GM18499 (cell line): ENCODE data around the gene TUT4.

Source experiments
- ATAC-seq: cut with Tn5 transposase; IDR thresholded peaks from one replicate; pipeline ENCODE4 v1.9.1; 2021; ENCODE audit warnings: moderate number of reproducible peaks; ENCODE audit not compliant: insufficient read depth, unreplicated experiment

TUT4 gene

GRCh38 chr1:52476943-52477342 lies 75.9 kb downstream of the TUT4 start:
- ATAC-seq: no peak

DNA sequence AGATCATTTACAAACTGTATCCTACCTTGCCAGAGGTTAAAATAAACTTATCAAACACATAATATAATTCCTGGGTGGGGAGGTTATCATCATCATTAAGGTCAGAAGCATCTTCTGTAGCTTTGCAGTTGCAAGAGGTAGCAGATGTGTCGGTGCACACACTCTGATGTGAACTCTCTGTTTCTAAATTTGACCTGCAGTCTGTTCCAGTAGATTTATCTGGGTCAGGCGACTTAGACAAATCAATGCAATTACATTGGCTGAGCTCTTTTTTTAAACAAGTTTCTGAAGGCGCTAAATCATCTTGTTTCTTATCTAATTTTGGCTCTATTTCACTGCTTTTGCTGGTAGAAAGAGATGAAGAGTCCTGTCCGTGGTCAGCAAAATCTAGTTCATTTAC lies 78.1 kb downstream of the TUT4 start:
- ATAC-seq: no peak

DNA sequence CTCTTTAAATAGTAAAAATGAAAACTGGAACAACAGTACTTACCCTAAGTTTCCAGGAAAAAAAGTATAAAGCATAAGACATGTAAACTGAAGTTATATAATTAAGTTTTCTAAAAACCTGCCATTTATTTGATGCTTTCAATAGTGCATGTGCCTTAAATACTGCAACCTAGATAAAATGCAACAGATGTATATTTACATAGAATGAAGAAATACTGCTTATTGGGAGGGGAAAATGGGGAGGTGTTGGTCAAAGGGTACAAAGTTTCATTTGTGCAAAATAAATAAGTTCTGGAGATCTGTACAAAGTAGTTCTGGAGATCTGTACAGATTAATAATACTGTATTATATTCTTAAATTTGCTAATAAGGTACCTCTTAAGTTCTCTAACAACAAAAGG lies 79.9 kb downstream of the TUT4 start:
- ATAC-seq: no peak

DNA sequence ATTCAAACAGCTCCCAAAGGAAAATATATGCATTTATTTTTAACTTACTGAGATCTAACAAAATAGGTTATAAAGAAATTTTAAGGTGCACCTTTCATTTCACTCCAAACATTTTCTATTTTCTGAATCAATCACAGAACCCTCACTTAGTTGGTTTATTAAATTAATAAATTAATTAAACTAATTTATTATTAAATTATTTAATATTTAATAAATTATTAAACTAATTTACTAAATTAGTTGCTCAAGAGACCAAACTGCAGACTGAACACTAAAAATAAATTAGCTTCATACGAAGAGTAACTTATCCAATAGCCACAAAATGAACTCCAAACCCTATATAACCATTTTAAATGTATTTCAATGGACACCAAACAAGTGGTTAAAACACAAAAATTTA lies 80.5 kb downstream of the TUT4 start:
- no peak for ATAC-seq

DNA sequence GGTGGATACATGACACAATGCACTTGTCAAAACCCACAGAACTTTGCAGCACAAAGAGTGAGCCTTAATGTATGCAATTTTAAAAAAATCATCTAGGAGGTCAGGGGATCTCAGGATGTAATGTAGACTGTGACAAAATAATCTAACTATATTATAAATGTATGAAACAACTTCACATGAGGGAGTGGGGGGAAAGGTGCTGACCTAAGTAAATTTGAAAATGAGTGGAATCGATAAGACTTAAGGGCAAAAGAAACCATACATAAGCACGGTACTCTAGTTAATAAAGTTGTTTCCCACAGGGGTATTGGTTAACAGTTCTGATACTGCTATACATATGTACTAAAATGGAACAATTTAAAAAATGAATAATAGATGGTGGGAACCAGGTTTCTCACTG lies 83.8 kb downstream of the TUT4 start:
- ATAC-seq: no peak

DNA sequence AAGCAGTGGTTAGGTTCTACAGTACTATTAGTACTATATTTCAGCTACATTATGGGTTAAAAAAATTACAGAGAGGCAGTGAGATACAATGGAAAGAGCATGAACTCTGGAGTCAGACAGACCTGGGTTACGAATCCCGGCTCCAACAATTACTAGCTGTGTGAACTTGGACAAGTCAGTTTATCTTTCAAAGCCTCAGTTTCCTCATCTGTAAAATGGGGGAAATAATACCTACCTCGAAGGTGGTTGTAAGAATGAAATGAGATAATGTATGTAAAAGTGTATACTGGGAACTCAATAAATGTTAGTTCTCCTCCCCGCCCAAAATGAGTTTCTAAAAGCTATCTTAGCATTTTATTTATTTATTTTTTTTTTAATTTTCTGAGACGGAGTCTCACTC lies 89.0 kb downstream of the TUT4 start:
- ATAC-seq: no peak

DNA sequence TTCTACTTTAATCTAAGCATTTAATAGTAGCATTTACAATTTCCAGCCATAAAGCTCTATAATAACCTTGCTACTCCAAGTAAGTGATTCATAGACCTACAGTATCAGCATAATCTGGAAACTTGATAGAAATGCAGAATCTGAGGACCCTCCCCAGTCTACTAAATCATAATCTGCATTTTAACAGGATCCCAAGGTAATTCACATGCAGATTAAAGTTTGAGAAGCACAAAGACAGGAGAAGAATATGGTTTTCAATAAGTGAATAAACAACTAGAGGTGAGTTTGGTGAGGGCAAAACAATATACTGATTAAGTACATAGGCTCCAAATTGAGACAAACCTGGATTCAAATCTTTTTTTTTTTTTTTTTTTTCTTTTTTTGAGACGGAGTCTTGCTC lies 91.1 kb downstream of the TUT4 start:
- no peak for ATAC-seq

GRCh38 chr1:52460694-52461093 lies 92.2 kb downstream of the TUT4 start:
- ATAC-seq: no peak

DNA sequence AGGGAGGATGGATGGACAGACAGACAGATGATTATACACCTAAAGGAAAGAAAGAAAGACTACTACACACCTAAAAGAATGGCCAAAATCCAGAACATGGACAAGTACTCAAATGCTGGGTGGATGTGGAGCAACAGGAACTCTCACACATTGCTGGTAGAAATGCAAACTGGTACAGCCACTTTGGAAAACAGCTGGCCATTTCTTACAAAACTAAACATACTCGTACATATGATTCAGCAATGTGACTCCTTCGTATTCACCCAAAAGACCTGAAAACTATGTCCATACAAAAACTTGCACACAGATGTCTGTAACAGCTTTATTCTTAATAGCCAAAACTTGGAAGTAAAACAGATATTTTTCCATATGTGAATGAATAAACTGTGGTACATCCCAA lies 97.2 kb downstream of the TUT4 start:
- ATAC-seq: no peak

DNA sequence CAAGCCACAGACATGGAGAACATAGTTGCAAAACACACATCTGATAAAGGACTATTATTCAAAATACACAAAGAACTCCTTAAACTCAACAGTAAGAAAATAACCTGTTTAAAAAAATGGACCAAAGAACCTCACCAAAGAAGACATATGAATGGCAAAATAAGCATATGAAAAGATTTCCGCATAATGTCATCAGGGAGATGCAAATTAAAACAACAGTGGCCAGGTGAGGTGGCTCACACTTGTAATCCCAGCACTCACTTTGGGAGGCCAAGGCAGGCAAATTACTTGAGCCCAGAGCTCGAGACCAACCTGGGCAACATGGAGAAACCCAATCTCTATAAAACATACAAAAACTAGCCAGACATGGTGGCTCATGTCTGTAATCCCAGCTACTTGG lies 98.1 kb downstream of the TUT4 start:
- ATAC-seq: no peak

DNA sequence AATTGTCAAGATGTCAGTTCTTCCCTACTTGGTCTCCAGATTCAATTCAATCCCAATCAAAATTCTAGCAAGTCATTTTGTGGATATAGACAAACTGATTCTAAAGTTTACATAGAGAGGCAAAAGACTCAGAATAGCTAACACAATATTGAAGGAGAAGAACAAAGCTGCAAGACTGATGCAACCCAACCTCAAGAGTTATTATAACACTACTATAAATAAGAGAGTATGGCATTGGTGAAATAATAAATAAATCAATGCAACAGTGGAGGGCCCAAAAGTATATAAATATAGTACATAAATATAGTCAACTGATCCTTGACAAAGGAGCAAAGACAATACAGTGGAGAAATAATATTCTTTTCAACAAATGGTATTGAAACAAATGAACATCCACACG lies 98.8 kb downstream of the TUT4 start:
- no peak for ATAC-seq

- no peak for ATAC-seq
Observed at GRCh38 chr1:52444463-52444862, 108.4 kb downstream of the TUT4 start.

GRCh38 chr1:52439976-52440375 lies 112.9 kb downstream of the TUT4 start:
- no peak for ATAC-seq

DNA sequence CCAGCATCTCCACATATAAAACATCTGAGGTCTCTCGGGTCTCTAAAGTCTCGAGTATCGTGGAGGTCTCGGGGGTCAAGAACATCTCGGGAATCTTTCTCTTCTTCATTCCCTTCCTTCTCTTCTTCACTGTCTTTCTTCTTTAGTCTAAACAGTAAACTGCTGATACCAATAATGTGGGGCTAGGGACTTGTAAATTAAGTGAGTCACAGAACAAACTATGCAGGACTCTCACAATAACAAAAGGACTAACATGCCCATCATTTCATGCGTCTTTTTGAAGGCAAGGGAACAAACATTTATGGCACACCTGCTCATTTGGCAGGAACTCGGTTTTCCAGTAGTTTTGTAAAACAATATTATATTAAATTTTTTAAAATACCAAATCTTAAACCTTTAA lies 116.1 kb downstream of the TUT4 start:
- no peak for ATAC-seq

DNA sequence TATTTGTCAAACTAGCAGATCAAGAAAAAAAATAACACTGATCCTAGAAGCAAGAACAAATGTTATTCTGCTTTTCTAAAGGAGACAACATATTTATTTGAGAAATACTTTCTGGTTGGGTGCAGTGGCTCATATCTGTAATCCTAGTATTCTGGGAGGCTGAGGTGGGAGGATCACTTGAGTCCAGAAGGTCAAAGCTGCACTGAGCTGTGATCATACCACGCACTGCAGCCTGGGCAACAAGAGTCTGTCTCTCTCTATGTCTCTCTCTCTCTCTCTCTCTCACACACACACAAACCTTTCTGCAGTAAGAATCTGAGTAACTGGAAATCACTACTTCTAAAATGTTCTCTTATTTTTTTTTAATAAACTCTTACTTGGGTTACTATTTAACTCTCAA lies 117.2 kb downstream of the TUT4 start:
- ATAC-seq: no peak

GRCh38 chr1:52435211-52435610 lies 117.7 kb downstream of the TUT4 start:
- ATAC-seq: no peak

- no peak for ATAC-seq
Observed at GRCh38 chr1:52432807-52433206, 120.1 kb downstream of the TUT4 start.

DNA sequence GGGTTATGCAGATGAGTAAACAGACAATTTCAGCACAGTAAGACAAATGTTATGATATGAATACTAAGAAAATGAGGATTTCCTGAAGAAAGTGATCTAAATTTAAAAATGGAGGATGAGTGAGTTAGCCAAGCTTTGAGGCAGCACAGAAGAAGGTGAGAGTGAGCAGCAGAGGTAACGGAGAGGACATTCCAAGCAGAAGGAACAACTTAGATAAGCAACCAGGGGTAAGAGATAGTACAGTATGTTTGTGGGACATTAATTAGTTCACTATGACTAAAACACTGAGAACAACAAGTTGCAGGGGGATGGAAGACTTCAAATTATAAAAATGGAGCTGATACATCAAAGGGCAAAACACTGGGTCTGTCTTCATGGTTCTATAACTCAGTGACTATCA lies 125.7 kb downstream of the TUT4 start:
- ATAC-seq: no peak

DNA sequence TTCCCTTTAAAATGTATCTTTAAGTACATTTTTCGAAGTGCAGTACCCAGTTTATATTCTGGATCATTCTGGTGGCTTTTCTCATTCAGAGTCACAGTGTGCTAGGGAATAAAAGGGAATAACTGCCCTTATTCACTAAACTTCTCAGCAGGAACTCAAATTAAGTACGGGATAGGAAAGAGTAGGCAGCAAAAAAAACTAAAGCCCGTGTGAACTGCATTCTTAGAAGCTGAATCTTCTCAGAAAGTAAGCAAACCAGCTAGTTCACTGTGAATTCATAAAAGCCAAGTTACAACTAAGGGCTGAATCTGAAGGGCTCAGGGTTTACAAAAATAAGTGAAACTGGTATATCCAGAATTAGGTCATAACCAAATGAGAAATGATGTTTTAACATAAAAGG lies 126.5 kb downstream of the TUT4 start:
- ATAC-seq: no peak

DNA sequence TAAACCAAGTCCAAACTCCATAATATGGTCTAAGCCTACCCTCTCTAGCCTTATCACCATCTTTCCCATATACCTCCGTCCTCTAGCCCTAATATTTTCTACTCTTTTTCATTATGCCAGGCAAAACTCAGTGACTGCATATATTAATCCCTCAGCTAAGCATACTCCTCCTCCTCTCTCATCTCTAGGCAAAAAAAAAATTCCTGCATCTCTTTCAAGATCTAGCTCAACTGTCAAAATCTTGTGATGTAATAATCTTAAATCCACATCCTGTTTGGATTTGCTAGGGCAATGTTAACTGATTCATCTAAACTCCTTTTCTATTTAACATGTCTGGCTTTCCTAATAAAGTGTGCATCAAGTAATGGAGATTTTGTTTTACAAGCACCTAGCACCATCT lies 128.1 kb downstream of the TUT4 start:
- no peak for ATAC-seq

DNA sequence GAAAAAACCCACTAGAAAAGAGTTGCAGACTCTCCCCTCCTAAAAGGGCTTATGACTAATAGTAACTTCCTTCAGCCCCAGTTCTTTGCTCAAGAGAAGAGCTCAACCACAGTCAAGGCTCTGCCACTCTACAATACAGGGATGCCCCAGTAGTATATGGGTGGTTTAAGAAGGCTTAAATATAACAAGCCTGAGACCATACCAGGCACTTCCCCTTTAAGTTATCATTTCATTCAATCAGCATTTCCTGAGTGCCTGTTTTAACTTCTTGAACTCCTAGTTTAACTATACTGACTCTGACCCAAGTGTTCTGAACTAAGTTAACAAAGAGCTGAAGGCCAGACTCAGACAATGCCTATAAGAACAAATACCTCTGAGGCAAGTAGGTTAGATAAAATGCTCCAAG lies 128.7 kb downstream of the TUT4 start:
- ATAC-seq: no peak

- no peak for ATAC-seq
Observed at GRCh38 chr1:52423771-52424170, 129.1 kb downstream of the TUT4 start.

GRCh38 chr1:52423055-52423454 lies 129.8 kb downstream of the TUT4 start:
- no peak for ATAC-seq
